ENCODE data around the gene CEP63.

GRCh38 chr3:134485718-134486576 lies at the start of gene CEP63, which contains the start of gene ANAPC13:
- TF ChIP-seq, protein P1, sequence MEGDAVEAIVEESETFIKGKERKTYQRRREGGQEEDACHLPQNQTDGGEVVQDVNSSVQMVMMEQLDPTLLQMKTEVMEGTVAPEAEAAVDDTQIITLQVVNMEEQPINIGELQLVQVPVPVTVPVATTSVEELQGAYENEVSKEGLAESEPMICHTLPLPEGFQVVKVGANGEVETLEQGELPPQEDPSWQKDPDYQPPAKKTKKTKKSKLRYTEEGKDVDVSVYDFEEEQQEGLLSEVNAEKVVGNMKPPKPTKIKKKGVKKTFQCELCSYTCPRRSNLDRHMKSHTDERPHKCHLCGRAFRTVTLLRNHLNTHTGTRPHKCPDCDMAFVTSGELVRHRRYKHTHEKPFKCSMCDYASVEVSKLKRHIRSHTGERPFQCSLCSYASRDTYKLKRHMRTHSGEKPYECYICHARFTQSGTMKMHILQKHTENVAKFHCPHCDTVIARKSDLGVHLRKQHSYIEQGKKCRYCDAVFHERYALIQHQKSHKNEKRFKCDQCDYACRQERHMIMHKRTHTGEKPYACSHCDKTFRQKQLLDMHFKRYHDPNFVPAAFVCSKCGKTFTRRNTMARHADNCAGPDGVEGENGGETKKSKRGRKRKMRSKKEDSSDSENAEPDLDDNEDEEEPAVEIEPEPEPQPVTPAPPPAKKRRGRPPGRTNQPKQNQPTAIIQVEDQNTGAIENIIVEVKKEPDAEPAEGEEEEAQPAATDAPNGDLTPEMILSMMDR (conservative IDR thresholded peaks at IDR 0.05 in 1 of 2, IDR thresholded peaks at IDR 0.05 in 1 of 2; ENCODE audit: extremely low read depth in 1 of 2, insufficient read depth in 1 of 2, low read depth in 1 of 2, low read length in 2 of 2) = no peak
- TF ChIP-seq EZH2 (IDR thresholded peaks at IDR 0.05; ENCODE audit: borderline replicate concordance, low read length) = no peak

Measured in mammary epithelial cell (primary cell).